Activated CD4-positive, alpha-beta T cell treated with anti-CD3 and anti-CD28 coated beads for 1 hour (primary cell): ENCODE results near the gene TICAM1.
"Not testable (repeated sequence)": the region's sequence is repeated elsewhere in the genome, so short reads cannot be mapped to it uniquely, and the experiment has no call there.

ENCODE experiments used
- DNase-seq: peaks from one replicate; pipeline ENCODE4 v3.0.0-alpha.2; 2020

TICAM1 gene

GRCh38 chr19:4844348-4845179 lies 13.1 kb upstream of the TICAM1 start:
- DNase-seq, result no peak

- DNase-seq, result no peak
Measured at GRCh38 chr19:4843647-4843965, 12.1 kb upstream of the TICAM1 start.

- no peak for DNase-seq
Measured at GRCh38 chr19:4839192-4839591, 7.7 kb upstream of the TICAM1 start.

- no peak for DNase-seq
Measured at GRCh38 chr19:4832776-4833175, 1.3 kb upstream of the TICAM1 start.

GRCh38 chr19:4831979-4832340 lies 448 bp upstream of the TICAM1 start:
- DNase-seq, result not testable (repeated sequence)

- DNase-seq, result no peak
Measured at GRCh38 chr19:4830768-4831265, 695 bp downstream of the TICAM1 start.

GRCh38 chr19:4830332-4830731 lies 1.2 kb downstream of the TICAM1 start:
- DNase-seq, result no peak

- no peak for DNase-seq
Measured at GRCh38 chr19:4829001-4829712, 2.4 kb downstream of the TICAM1 start.

GRCh38 chr19:4823577-4823976 lies 7.9 kb downstream of the TICAM1 start:
- no peak for DNase-seq

GRCh38 chr19:4822354-4822753 lies 9.2 kb downstream of the TICAM1 start:
- DNase-seq, result not testable (repeated sequence)

- DNase-seq, result no peak
Measured at GRCh38 chr19:4821265-4821664, 10.2 kb downstream of the TICAM1 start.

- DNase-seq, result no peak
Measured at GRCh38 chr19:4817467-4818277, 13.8 kb downstream of the TICAM1 start.

- DNase-seq, result no peak
Measured at GRCh38 chr19:4816950-4817278, 14.6 kb downstream of the TICAM1 start.

GRCh38 chr19:4816202-4816949 lies 15.1 kb downstream of the TICAM1 start:
- no peak for DNase-seq

- peak; percentile 54 for DNase-seq
Measured at GRCh38 chr19:4815426-4816201, 15.9 kb downstream of the TICAM1 start.

GRCh38 chr19:4814625-4815425 lies 16.7 kb downstream of the TICAM1 start:
- DNase-seq, result no peak

GRCh38 chr19:4811328-4812131 lies 20.0 kb downstream of the TICAM1 start:
- peak; percentile 79 for DNase-seq

GRCh38 chr19:4807188-4807587 lies 24.3 kb downstream of the TICAM1 start:
- DNase-seq, result no peak

- no peak for DNase-seq
Measured at GRCh38 chr19:4806384-4806783, 25.1 kb downstream of the TICAM1 start.

- DNase-seq, result not testable (repeated sequence)
Measured at GRCh38 chr19:4805140-4805539, 26.4 kb downstream of the TICAM1 start.
